ENCODE results near the gene SS18L1. TPM values are rescaled to one million over a fixed set of nuclear protein-coding genes. Genes with fewer than 3 reads are reported as not detected.

SS18L1 gene
- total and polyA plus RNA-seq, 10 of the 15 experiments (the other 5 are each of a cell fraction or from before 2014, with no cell fraction given) = 1.8 to 20.0 (median 6.6) TPM

GRCh38 chr20:62121776-62122653 is 21.6 kb upstream of the SS18L1 start, which contains the start of gene LSM14B (continued):
- TF ChIP-seq ELK1 (IDR thresholded peaks at IDR 0.05; ENCODE audit: low read depth, low read length) = peak; percentile 75; the same call in 1 of the 2 replicates
- peak; percentile 82 for TF ChIP-seq CHD2 (IDR thresholded peaks at IDR 0.05; ENCODE audit: borderline replicate concordance, low read depth, low read length)
- no peak for TF ChIP-seq ZNF384 (IDR thresholded peaks at IDR 0.05; ENCODE audit: borderline replicate concordance, low read depth, low read length)
- TF ChIP-seq TCF12 (IDR thresholded peaks at IDR 0.05; ENCODE audit: low read depth, low read length) = peak; percentile 48; the same call in 1 of the 2 replicates
- TF ChIP-seq MAX (IDR thresholded peaks at IDR 0.05; ENCODE audit: low read depth, low read length) = 0 out of 2 replicates have a peak, but pooled peaks have one; percentile 75
- TF ChIP-seq ZBED1 (IDR thresholded peaks at IDR 0.05; ENCODE audit: borderline replicate concordance) = no peak
- peak; percentile 33; the same call in 1 of the 2 replicates for TF ChIP-seq TAF1 (IDR thresholded peaks at IDR 0.05; ENCODE audit: borderline replicate concordance, low read depth, low read length)
- TF ChIP-seq HDAC2 (IDR thresholded peaks at IDR 0.05) = no peak
- TF ChIP-seq SIX5 (IDR thresholded peaks at IDR 0.05; ENCODE audit: low read depth, low read length, severe bottlenecking) = no peak
- TF ChIP-seq CBX5 (IDR thresholded peaks at IDR 0.05; ENCODE audit: low read depth) = 0 out of 2 replicates have a peak, but pooled peaks have one; percentile 7
- TF ChIP-seq ZNF687 (IDR thresholded peaks at IDR 0.05) = 0 out of 2 replicates have a peak, but pooled peaks have one; percentile 10
- TF ChIP-seq ZSCAN29 (IDR thresholded peaks at IDR 0.05) = no peak
- peak; percentile 91 for TF ChIP-seq YY1 (IDR thresholded peaks at IDR 0.05; ENCODE audit: low read depth, low read length)
- TF ChIP-seq SRF (IDR thresholded peaks at IDR 0.05; ENCODE audit: low read depth in 2 of 2, low read length in 2 of 2) = peak; percentile 41 to 78; a peak in 3 of 4 replicates
- TF ChIP-seq CBX3 (IDR thresholded peaks at IDR 0.05; ENCODE audit: borderline replicate concordance, low read depth) = no peak
- peak; percentile 94 for TF ChIP-seq SIN3A (IDR thresholded peaks at IDR 0.05; ENCODE audit: low read depth, low read length)
- TF ChIP-seq E2F4 (IDR thresholded peaks at IDR 0.05; ENCODE audit: low read depth, low read length) = peak; percentile 93
- TF ChIP-seq RELA (IDR thresholded peaks at IDR 0.05; ENCODE audit: borderline replicate concordance, partially characterized antibody) = peak; percentile 78
- peak; percentile 99 to 100 for TF ChIP-seq BHLHE40 (IDR thresholded peaks at IDR 0.05; ENCODE audit: borderline replicate concordance in 1 of 2, low read depth in 2 of 2, low read length in 1 of 2)
- TF ChIP-seq BRCA1 (IDR thresholded peaks at IDR 0.05; ENCODE audit: low read depth, low read length) = 0 out of 2 replicates have a peak, but pooled peaks have one; percentile 33
- peak; percentile 73 for TF ChIP-seq CREB1 (IDR thresholded peaks at IDR 0.05; ENCODE audit: low read depth)
- peak; percentile 64; the same call in 1 of the 2 replicates for TF ChIP-seq ZNF207 (IDR thresholded peaks at IDR 0.05; ENCODE audit: borderline replicate concordance)
- no peak for TF ChIP-seq ZNF274 (IDR thresholded peaks at IDR 0.05; ENCODE audit: insufficient read depth, insufficient read length)
- 0 out of 4 replicates have a peak, but pooled peaks of 1 of the 2 experiments have one; percentile 1 for TF ChIP-seq IKZF2 (IDR thresholded peaks at IDR 0.05)
